HEK293 (cell line): ENCODE data around the gene PTGES2.

Experiments
- KLF1 ChIP-seq: fragments of 450-650 bp; formaldehyde crosslinking; IDR thresholded peaks from 2 replicates; pipeline ENCODE4 v1.5.1; 2016; ENCODE audit warnings: missing biosample characterization, missing genetic modification characterization
- KLF9 ChIP-seq: fragments of 450-650 bp; formaldehyde crosslinking; IDR thresholded peaks from 2 replicates; pipeline ENCODE4 v1.5.1; 2016; ENCODE audit warnings: missing biosample characterization, missing genetic modification characterization, low read depth
- YY2 ChIP-seq: fragments of 450-650 bp; formaldehyde crosslinking; IDR thresholded peaks from 2 replicates; pipeline ENCODE4 v1.5.1; 2016; ENCODE audit warnings: missing biosample characterization, missing genetic modification characterization
- ZFP37 ChIP-seq: fragments of 450-650 bp; formaldehyde crosslinking; IDR thresholded peaks from 2 replicates; pipeline ENCODE4 v1.5.1; 2016; ENCODE audit warnings: missing biosample characterization, missing genetic modification characterization
- ZIC2 ChIP-seq: fragments of 450-650 bp; formaldehyde crosslinking; IDR thresholded peaks from 2 replicates; pipeline ENCODE4 v1.5.1; 2016; ENCODE audit warnings: missing biosample characterization, missing genetic modification characterization
- ZNF174 ChIP-seq: fragments of 450-650 bp; formaldehyde crosslinking; IDR thresholded peaks from 2 replicates; pipeline ENCODE4 v1.5.0; 2017; ENCODE audit warnings: missing biosample characterization, mild to moderate bottlenecking, missing genetic modification characterization
- ZNF423 ChIP-seq: fragments of 450-650 bp; formaldehyde crosslinking; IDR thresholded peaks from 2 replicates; pipeline ENCODE4 v1.5.1; 2016; ENCODE audit warnings: missing biosample characterization, missing genetic modification characterization
- ZNF501 ChIP-seq: fragments of 450-650 bp; formaldehyde crosslinking; IDR thresholded peaks from 2 replicates; pipeline ENCODE4 v1.5.1; 2016; ENCODE audit warnings: missing biosample characterization, missing genetic modification characterization
- ZNF660 ChIP-seq: fragments of 450-650 bp; IDR thresholded peaks from 2 replicates; pipeline ENCODE4 v1.5.1; 2018; ENCODE audit warnings: missing biosample characterization, mild to moderate bottlenecking, missing genetic modification characterization
- TF ChIP-seq, protein P1 (sequence below): fragments of 450-650 bp; formaldehyde crosslinking; IDR thresholded peaks from 2 replicates; pipeline ENCODE4 v1.5.1; 2016; ENCODE audit warnings: missing biosample characterization, missing genetic modification characterization
- TF ChIP-seq, protein P2 (sequence below): fragments of 450-650 bp; formaldehyde crosslinking; IDR thresholded peaks from 2 replicates; pipeline ENCODE4; 2016; ENCODE audit warnings: missing biosample characterization, missing genetic modification characterization
- TF ChIP-seq, protein P3 (sequence below): fragments of 450-650 bp; formaldehyde crosslinking; IDR thresholded peaks from 2 replicates; pipeline ENCODE4 v1.5.1; 2017; ENCODE audit warnings: missing biosample characterization, missing genetic modification characterization
- TF ChIP-seq, protein P4 (sequence below): fragments of 450-650 bp; formaldehyde crosslinking; IDR thresholded peaks from 2 replicates; pipeline ENCODE4 v1.5.1; 2016; ENCODE audit warnings: missing biosample characterization, missing genetic modification characterization, low read depth
- TF ChIP-seq, protein P5 (sequence below): fragments of 450-650 bp; formaldehyde crosslinking; optimal IDR thresholded peaks from 2 replicates; pipeline ENCODE3; 2016; ENCODE audit warnings: missing biosample characterization, mild to moderate bottlenecking, missing genetic modification characterization

DNA sequence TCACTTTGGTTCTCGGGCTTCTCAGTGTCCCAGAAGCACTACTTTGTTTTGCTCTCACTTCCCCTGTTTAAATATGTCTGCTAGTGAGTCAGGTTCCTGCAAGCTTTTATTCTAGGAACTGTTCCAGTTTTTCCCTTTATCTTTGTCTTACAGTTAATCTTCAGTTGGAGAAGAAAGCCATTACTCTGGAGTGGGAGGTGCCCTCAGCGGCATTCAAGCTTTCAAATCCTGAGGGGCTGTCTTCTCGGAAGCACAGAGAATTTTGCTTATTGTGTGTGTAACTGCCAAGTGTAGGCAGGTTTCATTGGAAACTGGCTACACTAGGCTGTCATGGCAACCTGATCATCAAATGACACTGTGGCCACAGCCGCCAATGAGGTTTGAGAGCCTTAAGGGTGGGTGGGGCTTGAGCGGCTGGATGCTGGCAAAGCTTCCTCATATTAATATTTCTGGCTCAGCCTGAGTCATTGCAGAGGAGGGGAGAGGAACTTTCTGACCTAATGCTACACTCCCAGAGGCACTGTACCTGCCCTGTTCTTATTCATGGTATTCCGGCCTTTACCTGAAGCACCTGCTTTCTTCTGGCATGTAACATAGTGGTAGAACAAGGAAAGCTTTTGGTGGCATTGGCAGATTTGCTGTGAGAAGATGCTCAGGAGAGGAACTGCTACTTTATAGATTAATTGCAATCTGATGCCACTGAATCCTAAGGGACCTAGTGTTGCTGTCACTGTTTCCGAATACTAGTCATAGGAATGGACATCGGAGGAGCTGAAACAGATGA, 33.2 kb downstream of the PTGES2 start:
- TF ChIP-seq KLF1 (no peak), ZFP37 (tag by site-specific recombination) (no peak), ZIC2 (tag by site-specific recombination) (no peak), YY2 (no peak), ZNF660 (tag by site-specific recombination) (no peak), ZNF423 (tag by site-specific recombination) (no peak), ZNF501 (tag by site-specific recombination) (no peak), KLF9 (tag by site-specific recombination) (no peak), ZNF174 (tag by site-specific recombination) (no peak)
- TF ChIP-seq, protein P1, sequence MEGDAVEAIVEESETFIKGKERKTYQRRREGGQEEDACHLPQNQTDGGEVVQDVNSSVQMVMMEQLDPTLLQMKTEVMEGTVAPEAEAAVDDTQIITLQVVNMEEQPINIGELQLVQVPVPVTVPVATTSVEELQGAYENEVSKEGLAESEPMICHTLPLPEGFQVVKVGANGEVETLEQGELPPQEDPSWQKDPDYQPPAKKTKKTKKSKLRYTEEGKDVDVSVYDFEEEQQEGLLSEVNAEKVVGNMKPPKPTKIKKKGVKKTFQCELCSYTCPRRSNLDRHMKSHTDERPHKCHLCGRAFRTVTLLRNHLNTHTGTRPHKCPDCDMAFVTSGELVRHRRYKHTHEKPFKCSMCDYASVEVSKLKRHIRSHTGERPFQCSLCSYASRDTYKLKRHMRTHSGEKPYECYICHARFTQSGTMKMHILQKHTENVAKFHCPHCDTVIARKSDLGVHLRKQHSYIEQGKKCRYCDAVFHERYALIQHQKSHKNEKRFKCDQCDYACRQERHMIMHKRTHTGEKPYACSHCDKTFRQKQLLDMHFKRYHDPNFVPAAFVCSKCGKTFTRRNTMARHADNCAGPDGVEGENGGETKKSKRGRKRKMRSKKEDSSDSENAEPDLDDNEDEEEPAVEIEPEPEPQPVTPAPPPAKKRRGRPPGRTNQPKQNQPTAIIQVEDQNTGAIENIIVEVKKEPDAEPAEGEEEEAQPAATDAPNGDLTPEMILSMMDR (tag by site-specific recombination), result no peak
- TF ChIP-seq, protein P2, sequence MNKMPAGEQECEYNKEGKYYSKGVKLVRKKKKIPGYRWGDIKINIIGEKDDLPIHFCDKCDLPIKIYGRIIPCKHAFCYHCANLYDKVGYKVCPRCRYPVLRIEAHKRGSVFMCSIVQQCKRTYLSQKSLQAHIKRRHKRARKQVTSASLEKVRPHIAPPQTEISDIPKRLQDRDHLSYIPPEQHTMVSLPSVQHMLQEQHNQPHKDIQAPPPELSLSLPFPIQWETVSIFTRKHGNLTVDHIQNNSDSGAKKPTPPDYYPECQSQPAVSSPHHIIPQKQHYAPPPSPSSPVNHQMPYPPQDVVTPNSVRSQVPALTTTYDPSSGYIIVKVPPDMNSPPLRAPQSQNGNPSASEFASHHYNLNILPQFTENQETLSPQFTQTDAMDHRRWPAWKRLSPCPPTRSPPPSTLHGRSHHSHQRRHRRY (tag by site-specific recombination), result no peak
- TF ChIP-seq, protein P3, sequence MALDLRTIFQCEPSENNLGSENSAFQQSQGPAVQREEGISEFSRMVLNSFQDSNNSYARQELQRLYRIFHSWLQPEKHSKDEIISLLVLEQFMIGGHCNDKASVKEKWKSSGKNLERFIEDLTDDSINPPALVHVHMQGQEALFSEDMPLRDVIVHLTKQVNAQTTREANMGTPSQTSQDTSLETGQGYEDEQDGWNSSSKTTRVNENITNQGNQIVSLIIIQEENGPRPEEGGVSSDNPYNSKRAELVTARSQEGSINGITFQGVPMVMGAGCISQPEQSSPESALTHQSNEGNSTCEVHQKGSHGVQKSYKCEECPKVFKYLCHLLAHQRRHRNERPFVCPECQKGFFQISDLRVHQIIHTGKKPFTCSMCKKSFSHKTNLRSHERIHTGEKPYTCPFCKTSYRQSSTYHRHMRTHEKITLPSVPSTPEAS (tag by site-specific recombination), result no peak
- TF ChIP-seq, protein P4, sequence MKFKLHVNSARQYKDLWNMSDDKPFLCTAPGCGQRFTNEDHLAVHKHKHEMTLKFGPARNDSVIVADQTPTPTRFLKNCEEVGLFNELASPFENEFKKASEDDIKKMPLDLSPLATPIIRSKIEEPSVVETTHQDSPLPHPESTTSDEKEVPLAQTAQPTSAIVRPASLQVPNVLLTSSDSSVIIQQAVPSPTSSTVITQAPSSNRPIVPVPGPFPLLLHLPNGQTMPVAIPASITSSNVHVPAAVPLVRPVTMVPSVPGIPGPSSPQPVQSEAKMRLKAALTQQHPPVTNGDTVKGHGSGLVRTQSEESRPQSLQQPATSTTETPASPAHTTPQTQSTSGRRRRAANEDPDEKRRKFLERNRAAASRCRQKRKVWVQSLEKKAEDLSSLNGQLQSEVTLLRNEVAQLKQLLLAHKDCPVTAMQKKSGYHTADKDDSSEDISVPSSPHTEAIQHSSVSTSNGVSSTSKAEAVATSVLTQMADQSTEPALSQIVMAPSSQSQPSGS (tag by site-specific recombination), result no peak
- TF ChIP-seq, protein P5, sequence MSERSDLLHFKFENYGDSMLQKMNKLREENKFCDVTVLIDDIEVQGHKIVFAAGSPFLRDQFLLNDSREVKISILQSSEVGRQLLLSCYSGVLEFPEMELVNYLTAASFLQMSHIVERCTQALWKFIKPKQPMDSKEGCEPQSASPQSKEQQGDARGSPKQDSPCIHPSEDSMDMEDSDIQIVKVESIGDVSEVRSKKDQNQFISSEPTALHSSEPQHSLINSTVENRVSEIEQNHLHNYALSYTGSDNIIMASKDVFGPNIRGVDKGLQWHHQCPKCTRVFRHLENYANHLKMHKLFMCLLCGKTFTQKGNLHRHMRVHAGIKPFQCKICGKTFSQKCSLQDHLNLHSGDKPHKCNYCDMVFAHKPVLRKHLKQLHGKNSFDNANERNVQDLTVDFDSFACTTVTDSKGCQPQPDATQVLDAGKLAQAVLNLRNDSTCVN (tag by site-specific recombination), result no peak
